ENCODE data around the gene TMEM40.

Gene TMEM40

GRCh38 chr3:12756175-12756574 lies 2.9 kb downstream of the TMEM40 start:
- H3K4me3 ChIP-seq (ENCODE audit: low read depth, low read length): no peak overlapping the region
- no peak for DNase-seq (ENCODE audit: low read depth)
- no peak for TF ChIP-seq CTCF (IDR thresholded peaks at IDR 0.05; ENCODE audit: low read depth, low read length, missing control alignments)

- no peak overlapping the region for H3K4me3 ChIP-seq (ENCODE audit: low read depth, low read length)
- no peak for DNase-seq (ENCODE audit: low read depth)
- TF ChIP-seq CTCF (IDR thresholded peaks at IDR 0.05; ENCODE audit: low read depth, low read length, missing control alignments): no peak
These were observed 3.3 kb downstream of the TMEM40 start for GRCh38 chr3:12755754-12756153.

- H3K4me3 ChIP-seq (ENCODE audit: low read depth, low read length): no peak overlapping the region
- DNase-seq (ENCODE audit: low read depth): no peak
- no peak for TF ChIP-seq CTCF (IDR thresholded peaks at IDR 0.05; ENCODE audit: low read depth, low read length, missing control alignments)
These were observed 4.7 kb downstream of the TMEM40 start for GRCh38 chr3:12754313-12754712.

GRCh38 chr3:12753275-12754028 lies 5.6 kb downstream of the TMEM40 start:
- no peak overlapping the region for H3K4me3 ChIP-seq (ENCODE audit: low read depth, low read length)
- TF ChIP-seq CTCF (IDR thresholded peaks at IDR 0.05; ENCODE audit: low read depth, low read length, missing control alignments): no peak
- DNase-seq (ENCODE audit: low read depth): no peak

GRCh38 chr3:12752809-12753208 lies 6.2 kb downstream of the TMEM40 start:
- no peak for TF ChIP-seq CTCF (IDR thresholded peaks at IDR 0.05; ENCODE audit: low read depth, low read length, missing control alignments)
- no peak for DNase-seq (ENCODE audit: low read depth)
- H3K4me3 ChIP-seq (ENCODE audit: low read depth, low read length): no peak overlapping the region

GRCh38 chr3:12752102-12752501 lies 7.0 kb downstream of the TMEM40 start:
- DNase-seq (ENCODE audit: low read depth): no peak
- H3K4me3 ChIP-seq (ENCODE audit: low read depth, low read length): no peak overlapping the region
- no peak for TF ChIP-seq CTCF (IDR thresholded peaks at IDR 0.05; ENCODE audit: low read depth, low read length, missing control alignments)

- TF ChIP-seq CTCF (IDR thresholded peaks at IDR 0.05; ENCODE audit: low read depth, low read length, missing control alignments): no peak
- H3K4me3 ChIP-seq (ENCODE audit: low read depth, low read length): no peak overlapping the region
- no peak for DNase-seq (ENCODE audit: low read depth)
These were observed 7.5 kb downstream of the TMEM40 start for GRCh38 chr3:12751571-12751970.

Data from GM12864 (cell line).